HT1080 (cell line): ENCODE data around the gene DBX1. TPM values are rescaled to one million over a fixed set of nuclear protein-coding genes. Genes with fewer than 3 reads are reported as not detected.
"Not testable (repeated sequence)": the region's sequence is repeated elsewhere in the genome, so short reads cannot be mapped to it uniquely, and the experiment has no call there.

Experiments
- DNase-seq: peaks from one replicate; pipeline ENCODE4 v3.0.0-alpha.2; 2015; ENCODE audit warnings: low read depth
- total RNA-seq: library from RNA; depleted of rRNA; stranded (reverse); fragments of >200 nt; shearing (Covaris generic); gene quantifications from 2 replicates; pipeline ENCODE4 v1.2.3, GENCODE V29; 2014

DBX1 gene
- total RNA-seq, 1 experiment from 2014 or later: not detected

DNA sequence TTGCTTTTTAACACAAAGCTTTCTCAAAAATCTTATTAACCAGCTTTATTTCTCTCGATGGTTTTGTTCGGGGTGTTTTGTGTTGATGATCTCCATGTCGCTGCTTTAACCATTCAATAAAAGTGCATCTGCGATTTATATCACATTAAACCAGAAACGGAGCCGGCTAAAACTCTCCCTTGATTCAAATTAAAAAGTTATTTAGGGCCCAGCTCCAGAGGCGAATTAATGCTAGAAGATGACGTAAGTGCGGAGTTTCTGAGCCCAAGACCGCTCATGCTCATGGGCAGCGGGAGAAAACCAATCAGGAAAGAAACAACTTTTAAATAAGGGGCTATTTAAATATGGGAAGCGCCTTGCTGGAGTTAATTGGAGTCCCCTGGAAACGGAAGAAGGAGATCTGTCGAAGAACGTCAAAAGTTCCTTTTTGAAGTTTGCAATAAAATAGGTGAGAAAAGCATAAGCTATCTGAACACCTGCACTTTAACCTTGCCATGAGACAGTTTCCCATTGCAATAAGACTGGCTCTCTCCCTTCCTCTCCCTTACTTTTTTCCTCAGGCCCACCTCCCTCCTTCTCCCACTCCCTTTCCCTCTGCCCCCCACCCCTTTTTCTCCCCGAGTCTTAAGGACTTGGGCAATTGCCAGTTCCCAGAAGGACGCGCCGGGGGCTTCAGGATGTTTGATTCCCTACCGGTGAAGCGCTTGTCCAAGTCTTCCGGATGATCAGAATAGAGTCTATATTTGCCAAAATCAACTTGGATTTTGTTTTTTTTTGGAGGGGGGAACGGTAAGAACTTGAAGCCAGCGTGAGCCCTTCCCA is 1.9 kb upstream of the DBX1 start:
- no peak for DNase-seq

DNA sequence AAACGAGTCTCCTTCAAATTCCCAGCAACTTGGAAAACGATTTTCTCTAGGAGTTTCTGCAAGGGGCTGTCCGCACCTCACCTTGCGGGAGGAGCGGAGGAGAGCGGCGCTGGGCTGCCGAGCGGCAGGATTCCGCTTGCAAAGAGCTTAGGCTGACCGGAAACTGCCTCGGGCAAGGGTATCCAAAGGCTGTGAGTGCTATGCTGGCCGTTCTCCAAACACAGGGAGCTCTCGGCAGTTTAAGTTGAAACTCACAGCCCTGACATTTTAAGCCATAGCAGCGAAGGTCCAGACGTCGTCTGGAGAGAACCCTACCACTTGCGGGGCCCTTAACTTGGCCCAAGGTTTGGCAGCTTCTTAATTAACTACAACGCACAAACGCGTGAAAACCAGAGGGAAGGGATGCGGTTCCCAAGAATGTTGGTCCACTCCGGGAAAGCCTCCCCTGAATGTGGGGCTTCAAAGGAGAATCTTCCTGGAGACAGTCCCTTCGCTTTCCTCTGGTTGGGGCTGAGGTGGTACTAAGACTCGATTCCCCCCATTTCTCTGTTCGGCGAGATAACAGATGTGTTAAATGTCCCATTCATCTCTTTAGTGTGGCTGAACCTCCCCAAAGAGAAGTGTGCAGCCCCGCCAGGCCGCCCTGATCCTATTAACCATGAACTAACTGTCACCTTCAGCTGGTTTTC is 1.1 kb upstream of the DBX1 start:
- DNase-seq: no peak

DNA sequence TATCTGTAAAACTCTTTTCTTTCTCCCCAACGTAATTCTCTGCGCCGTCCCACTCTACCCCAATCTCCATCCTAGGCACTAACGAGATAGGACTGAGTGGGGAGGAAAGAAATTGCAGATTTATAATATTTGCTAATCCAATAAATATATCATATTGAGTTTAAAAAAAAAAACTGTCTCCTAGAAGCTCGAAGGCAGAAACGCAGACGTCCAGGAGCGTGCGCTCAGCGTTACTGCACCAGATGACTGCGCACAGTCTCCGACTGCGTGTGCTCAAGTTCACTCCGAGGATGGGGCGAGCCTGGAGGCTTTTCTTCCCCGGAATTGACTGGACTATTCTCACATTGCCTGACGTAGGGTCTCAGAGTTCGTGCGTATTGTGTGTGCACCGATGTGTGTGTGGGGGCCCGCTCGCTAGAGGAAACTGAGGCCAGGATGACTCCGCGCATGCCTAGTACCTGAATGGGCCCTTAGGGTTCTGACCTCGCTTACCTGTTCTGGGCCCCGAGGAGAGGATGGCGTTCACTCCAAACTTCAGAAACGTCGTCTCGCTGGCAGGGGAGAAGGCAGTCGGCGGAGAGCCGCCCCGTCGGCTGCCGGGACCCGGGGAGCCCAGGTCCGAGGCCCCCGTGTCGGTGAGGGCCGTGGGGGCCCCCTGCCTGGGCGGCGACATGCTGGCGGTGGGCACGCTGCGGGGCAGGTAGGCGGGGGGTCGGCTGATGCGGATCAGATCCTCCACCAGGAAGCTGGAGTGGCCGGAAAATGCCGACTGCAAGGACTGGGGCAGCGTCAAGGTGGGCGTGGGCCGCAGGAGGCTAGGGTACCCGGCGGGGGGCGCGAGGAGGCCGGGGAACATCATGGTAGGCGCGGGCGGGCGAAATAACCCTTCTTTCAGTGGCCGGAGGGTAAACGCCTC is 551 bp downstream of the DBX1 start:
- DNase-seq: no peak

GRCh38 chr11:20158597-20159257 is 1.5 kb downstream of the DBX1 start:
- peak; percentile 48 for DNase-seq

DNA sequence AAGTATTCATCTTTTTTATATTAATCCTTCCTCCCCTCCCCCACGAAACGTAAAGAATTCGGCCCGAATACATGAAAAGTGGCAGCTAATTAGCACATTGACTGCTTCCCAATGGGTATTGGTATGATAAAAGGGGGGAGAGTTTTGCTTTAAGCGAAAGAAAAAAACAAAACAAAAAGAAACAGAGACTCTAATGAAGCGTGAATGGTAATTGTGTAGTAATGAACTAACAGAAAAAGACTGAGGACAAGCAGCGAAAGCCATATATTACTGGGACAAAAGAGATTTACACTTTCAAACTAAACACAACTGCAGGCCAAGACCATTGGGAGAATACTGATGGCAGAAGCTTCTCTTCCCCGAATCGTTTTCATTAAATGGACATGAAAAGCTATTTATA is 2.5 kb downstream of the DBX1 start:
- no peak for DNase-seq

- DNase-seq: no peak
Observed at GRCh38 chr11:20156876-20157613, 3.2 kb downstream of the DBX1 start.

- no peak for DNase-seq
Observed at GRCh38 chr11:20156280-20156875, 3.9 kb downstream of the DBX1 start.

GRCh38 chr11:20155683-20156279 is 4.5 kb downstream of the DBX1 start:
- no peak for DNase-seq

DNA sequence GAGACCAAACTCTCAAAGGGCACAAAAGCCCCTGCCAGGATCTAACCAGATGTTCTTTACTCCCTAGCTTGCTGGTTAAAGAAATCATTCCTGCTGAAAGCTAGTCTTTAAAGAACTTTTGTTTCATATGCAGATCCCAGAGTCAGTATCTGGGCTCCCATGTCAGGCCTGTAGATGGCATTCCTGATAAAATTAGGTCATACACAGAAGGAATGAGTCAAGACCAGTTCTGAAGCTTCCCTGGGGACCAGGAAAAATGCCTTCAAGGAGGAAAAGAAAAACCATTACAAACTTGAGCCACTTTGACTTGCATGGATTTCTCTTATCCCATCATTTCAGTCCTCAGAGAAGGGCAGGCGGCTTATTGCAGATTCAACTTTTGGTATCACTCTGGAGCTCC is 5.9 kb downstream of the DBX1 start:
- DNase-seq: no peak

GRCh38 chr11:20138707-20139106 is 21.6 kb downstream of the DBX1 start:
- DNase-seq: no peak

GRCh38 chr11:20137637-20138036 is 22.6 kb downstream of the DBX1 start:
- DNase-seq: no peak

DNA sequence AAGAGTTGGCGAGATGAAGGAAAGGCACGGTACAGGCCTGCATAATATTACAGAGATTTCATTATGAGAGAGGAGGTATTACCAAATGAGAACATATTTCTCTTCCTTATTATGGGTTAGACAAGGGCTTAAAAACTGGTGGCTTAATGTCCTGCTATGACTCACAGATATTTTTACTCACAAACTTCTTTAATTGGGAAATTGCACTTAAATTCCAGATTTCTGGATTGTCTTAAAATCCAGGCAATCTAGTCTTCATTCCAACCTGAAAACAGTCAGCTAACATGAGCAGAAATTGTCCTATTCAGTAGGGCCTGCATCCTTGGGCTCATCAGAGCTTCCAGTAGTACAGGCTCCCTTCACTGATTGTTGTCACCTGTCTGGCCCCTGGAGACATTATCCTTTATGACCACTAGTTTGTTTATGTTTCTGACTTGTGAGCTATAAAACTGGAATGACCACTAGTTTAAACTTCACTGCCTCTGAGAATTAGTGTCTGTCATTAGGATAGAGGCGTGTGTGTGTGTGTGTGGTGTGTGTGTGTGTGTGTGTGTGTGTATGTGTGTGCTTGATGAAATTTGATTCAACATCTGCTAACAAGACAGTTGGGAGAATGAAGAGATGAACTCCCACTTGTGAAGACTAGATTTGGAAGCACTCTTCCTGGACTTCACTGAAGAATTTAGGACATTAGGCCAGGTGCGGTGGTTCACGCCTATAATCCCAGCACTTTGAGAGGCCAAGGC is 25.1 kb downstream of the DBX1 start:
- DNase-seq: no peak

- no peak for DNase-seq
Observed at GRCh38 chr11:20132667-20133039, 27.6 kb downstream of the DBX1 start.

DNA sequence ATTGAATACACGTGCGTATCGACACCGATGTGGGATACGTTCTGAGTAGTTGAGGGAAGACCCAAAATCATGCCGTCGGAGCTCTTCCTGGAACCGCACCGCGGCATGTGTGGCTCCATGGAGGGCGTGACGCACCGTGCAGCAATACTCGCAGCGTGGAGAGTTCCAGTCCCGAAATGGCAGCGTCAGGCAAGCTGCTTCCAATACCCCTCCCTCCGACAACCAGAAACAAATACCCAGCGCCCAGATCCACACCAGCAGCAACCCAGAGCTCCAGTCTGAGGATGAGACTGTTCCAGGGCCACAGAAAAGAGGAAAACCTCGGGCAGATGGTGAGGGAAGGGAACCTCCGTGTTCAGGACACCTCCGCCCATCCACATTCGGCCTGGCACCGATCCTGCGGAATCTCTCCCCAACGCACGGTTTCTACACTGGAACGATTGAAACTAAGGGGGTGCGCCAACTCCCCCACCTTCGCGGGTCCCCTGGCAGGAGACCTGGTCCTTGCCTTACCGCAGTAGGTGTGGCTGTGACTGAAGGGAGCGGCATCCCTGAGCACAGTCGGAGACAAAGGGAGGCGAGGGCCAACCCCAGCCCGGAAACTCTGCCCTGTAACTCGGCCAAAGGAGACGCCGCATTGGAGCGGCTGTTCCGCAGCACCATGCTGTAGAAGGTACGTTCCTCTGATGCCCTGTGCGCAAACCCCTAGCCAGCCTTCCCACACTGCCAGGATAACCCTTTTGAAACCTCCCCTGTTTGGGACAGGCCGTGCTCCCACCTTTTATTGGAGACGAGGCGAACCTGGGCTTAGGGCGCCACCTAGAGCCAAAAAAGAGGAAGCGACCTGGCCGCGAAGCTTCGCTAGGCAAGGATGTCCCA is 28.2 kb downstream of the DBX1 start:
- DNase-seq: peak; percentile 56

GRCh38 chr11:20129665-20130064 is 30.6 kb downstream of the DBX1 start:
- no peak for DNase-seq

GRCh38 chr11:20128528-20128825 is 31.8 kb downstream of the DBX1 start:
- DNase-seq: not testable (repeated sequence)

- DNase-seq: peak; percentile 48
Observed at GRCh38 chr11:20127671-20128527, 32.4 kb downstream of the DBX1 start.
